Glutamatergic neuron (in vitro differentiated cells): Measurements from ENCODE around the gene SLC7A1. TPM values are rescaled to one million over a fixed set of nuclear protein-coding genes. Genes with fewer than 3 reads are reported as not detected.

Experiments
- DNase-seq: peaks from one replicate; pipeline ENCODE4 v3.0.0; 2022
- H3K27ac Mint-ChIP-seq: one replicate; pipeline ENCODE4 v1.8.0; 2020; ENCODE audit warnings: mild to moderate bottlenecking, mixed read lengths, inconsistent platforms; ENCODE audit not compliant: unreplicated experiment
- H3K27me3 Mint-ChIP-seq: one replicate; pipeline ENCODE4 v1.8.0; 2020; ENCODE audit warnings: mild to moderate bottlenecking, moderate library complexity, mixed read lengths, inconsistent platforms; ENCODE audit not compliant: unreplicated experiment
- H3K36me3 Mint-ChIP-seq: one replicate; pipeline ENCODE4 v1.8.0; 2020; ENCODE audit warnings: mild to moderate bottlenecking, mixed read lengths, inconsistent platforms; ENCODE audit not compliant: unreplicated experiment
- H3K4me1 Mint-ChIP-seq: one replicate; pipeline ENCODE4 v1.8.0; 2020; ENCODE audit warnings: mild to moderate bottlenecking, low read depth, mixed read lengths, inconsistent platforms; ENCODE audit not compliant: unreplicated experiment
- H3K4me3 Mint-ChIP-seq: one replicate; pipeline ENCODE4 v1.8.0; 2020; ENCODE audit warnings: mild to moderate bottlenecking, mixed read lengths, inconsistent platforms; ENCODE audit not compliant: unreplicated experiment
- H3K9me3 Mint-ChIP-seq: one replicate; pipeline ENCODE4 v1.8.0; 2020; ENCODE audit warnings: mild to moderate bottlenecking, moderate library complexity, mixed read lengths, inconsistent platforms; ENCODE audit not compliant: unreplicated experiment
- total RNA-seq: library from RNA; stranded (reverse); fragmentation: NEBNext Ultra II Directional; extraction: Animal tissue kit (Norgen Biotek cat#: 25700); gene quantifications from one replicate; pipeline ENCODE4 v1.2.1, GENCODE V29; 2021; ENCODE audit not compliant: unreplicated experiment
- TF ChIP-seq, protein P1 (sequence below): fragments of 200-600 bp; sonication (generic); IDR thresholded peaks from one replicate; pipeline ENCODE4 v1.5.0; 2021; ENCODE audit not compliant: partially characterized antibody, unreplicated experiment

The SLC7A1 gene
- total RNA-seq, 1 donor from 2014 or later, result 89.8 TPM

DNA sequence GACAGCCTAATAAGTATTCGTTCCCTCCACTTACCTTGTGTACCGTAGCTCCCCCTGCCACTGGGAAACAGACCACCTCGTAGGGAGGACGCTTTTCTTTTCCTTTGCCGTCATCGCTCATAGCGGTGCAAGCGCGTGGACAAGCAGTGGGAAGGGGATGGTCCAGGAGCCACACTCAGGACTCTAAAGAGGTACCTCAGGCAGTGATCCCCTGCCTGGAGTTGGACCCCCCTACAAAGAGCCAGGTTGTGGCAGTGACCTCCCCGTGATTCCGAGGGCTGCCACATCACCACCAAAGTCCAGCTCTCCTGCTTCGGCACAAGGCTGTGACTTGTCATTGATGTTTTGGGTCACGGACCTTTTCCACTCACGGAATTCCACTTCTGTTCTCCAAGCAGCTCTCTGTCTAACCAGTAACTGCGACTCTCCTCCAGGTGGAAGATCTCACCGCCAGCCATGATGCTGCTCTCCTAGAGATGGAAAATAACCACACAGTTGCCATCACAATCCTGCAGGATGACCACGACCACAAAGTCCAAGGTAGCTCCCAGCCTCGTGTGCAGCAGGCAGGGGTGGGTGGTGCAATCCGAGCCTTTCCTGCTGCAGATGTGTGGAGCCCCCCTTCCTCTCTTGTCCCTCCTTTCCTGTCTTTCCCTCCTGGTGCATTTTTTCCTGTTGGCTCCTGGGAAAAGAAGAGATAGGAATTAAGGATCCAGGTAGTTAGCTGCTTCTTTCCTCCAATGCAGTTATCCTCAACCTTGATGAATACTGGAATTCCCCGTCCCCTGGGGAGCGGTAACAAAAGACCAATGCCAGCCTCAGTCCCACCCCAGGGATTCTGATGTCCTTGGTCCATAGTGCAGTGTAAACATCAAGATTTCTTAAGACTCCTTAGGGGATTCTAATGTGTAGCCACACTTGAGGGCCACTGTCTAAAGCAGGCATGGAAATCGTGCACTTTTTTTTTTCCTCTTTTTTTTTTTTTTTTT, 107.7 kb downstream of the SLC7A1 start:
- Mint-ChIP-seq H3K4me3 (no peak overlapping the region), H3K36me3 (peaks cover 3% of the 10 kb centered on the region), H3K27me3 (no peaks in the 10 kb centered on the region), H3K4me1 (peaks cover 18% of the 10 kb centered on the region), H3K27ac (no peak overlapping the region), H3K9me3 (no peaks in the 10 kb centered on the region)
- TF ChIP-seq, protein P1, sequence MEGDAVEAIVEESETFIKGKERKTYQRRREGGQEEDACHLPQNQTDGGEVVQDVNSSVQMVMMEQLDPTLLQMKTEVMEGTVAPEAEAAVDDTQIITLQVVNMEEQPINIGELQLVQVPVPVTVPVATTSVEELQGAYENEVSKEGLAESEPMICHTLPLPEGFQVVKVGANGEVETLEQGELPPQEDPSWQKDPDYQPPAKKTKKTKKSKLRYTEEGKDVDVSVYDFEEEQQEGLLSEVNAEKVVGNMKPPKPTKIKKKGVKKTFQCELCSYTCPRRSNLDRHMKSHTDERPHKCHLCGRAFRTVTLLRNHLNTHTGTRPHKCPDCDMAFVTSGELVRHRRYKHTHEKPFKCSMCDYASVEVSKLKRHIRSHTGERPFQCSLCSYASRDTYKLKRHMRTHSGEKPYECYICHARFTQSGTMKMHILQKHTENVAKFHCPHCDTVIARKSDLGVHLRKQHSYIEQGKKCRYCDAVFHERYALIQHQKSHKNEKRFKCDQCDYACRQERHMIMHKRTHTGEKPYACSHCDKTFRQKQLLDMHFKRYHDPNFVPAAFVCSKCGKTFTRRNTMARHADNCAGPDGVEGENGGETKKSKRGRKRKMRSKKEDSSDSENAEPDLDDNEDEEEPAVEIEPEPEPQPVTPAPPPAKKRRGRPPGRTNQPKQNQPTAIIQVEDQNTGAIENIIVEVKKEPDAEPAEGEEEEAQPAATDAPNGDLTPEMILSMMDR, result no peak
- no peak for DNase-seq

DNA sequence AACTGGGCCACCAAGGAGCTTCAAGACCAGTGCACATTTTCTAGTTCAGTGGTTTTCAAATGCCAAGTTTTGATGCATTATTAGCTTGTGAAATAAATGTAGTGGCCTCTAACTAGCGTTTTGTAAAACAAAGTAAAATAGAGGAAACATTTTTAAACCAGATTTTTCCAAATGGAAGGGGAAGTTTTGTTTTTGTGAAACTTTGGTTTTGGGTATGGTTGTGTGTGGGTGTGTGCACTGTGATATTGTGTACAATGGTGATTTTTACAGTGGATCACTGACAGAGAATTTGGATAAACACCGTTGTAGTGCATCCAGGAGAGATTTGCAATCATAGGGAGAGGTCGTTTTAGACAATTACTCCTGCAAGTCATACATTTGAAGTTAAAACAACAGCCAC, 108.9 kb downstream of the SLC7A1 start:
- Mint-ChIP-seq H3K36me3 (peaks cover 8% of the 10 kb centered on the region), H3K27me3 (no peaks in the 10 kb centered on the region), H3K4me1 (peaks cover 18% of the 10 kb centered on the region), H3K27ac (no peak overlapping the region), H3K4me3 (no peak overlapping the region), H3K9me3 (no peaks in the 10 kb centered on the region)
- no peak for DNase-seq
- TF ChIP-seq, protein P1, result no peak

DNA sequence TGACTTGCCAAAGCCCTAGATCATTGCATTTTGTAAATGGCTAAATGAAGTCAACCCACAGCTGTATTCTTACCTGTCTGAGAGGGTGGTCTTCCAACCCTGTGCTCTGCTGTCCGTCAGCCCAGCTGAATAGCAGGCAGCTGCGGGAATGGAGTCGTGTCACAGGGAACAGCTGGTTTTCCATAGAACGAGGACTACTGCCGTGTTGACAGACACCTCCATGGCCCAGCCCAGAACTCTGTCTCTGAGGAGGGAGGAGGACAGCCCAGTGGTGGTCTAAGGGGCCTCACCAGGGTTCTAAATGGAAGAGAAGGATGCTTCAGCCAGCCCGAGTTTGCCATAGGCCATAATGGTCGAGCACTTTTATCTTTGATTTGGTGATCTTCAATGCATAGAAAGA, 110.7 kb downstream of the SLC7A1 start:
- Mint-ChIP-seq H3K27me3 (peaks cover 3% of the 10 kb centered on the region), H3K4me1 (peaks cover 16% of the 10 kb centered on the region), H3K36me3 (peaks cover 8% of the 10 kb centered on the region), H3K27ac (no peak overlapping the region), H3K4me3 (no peak overlapping the region), H3K9me3 (no peaks in the 10 kb centered on the region)
- TF ChIP-seq, protein P1, result no peak
- DNase-seq, result no peak

DNA sequence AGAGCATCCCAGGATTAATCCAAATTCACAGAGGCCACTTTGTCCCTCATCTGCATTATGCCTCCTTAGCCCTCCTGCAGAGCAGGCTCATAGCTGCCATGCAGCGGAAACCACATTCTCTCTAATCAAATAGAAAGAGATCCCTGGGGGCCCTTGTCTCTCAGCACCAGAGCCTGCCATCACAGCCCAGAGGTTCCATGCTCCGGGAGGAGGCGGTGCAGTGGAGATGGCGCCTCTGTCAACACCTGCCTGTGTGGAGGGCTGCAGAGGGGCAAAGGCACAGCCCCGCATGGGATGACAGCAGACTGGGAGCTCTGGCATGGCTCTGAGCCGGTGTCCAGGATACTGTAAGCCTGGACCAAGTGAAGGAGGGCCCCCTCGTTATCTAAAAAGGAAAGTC, 111.3 kb downstream of the SLC7A1 start:
- Mint-ChIP-seq H3K27me3 (peaks cover 3% of the 10 kb centered on the region), H3K36me3 (peaks cover 8% of the 10 kb centered on the region), H3K27ac (no peak overlapping the region), H3K4me3 (no peak overlapping the region), H3K9me3 (no peaks in the 10 kb centered on the region), H3K4me1 (peaks cover 11% of the 10 kb centered on the region)
- DNase-seq, result peak; percentile 43
- TF ChIP-seq, protein P1, result no peak

DNA sequence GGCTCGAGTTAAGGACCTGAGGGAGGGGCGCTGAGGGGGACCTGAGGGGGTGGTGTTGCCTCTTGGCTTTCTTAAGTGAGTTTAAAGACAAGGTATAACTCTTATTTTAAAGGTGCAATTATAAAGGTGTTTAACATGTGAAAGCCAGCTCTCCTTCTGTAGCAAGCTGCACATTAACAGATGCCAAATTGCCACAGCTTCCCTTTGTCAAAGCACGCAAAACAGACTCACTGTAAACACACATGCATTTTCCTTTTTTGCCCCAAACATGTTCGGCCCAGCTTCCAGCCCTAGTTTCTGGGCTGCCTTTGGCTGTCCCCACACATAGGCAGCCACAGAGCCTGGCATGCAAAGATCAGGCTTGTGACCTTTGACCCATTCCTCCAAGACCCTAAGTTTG, 111.9 kb downstream of the SLC7A1 start:
- H3K4me1 Mint-ChIP-seq, result peaks cover 11% of the 10 kb centered on the region
- H3K27me3 Mint-ChIP-seq, result peaks cover 4% of the 10 kb centered on the region
- H3K36me3 Mint-ChIP-seq, result peaks cover 6% of the 10 kb centered on the region
- no peak for DNase-seq
- TF ChIP-seq, protein P1, result no peak
- no peak overlapping the region for H3K4me3 Mint-ChIP-seq
- H3K27ac Mint-ChIP-seq, result no peak overlapping the region
- H3K9me3 Mint-ChIP-seq, result no peaks in the 10 kb centered on the region
